Naive thymus-derived CD4-positive, alpha-beta T cell (primary cell): ENCODE measurements around the gene JPH2. TPM values are rescaled to one million over a fixed set of nuclear protein-coding genes. Genes with fewer than 3 reads are reported as not detected.

Experiments
- ATAC-seq: fragments of 150-1000 bp; cut with Tn5 transposase; 2 replicates; pipeline ENCODE4 v1.10.0; 2021; ENCODE audit warnings: mild to moderate bottlenecking, moderate library complexity
- CTCF ChIA-PET: fragments of 350-600 bp; sonication (Branson Sonifier 250); formaldehyde crosslinking; loops from one replicate; lab custom pipeline; 2021; ENCODE audit warnings: antibody characterized with exemption; lab: Charles Lee
- POLR2A ChIA-PET: fragments of 350-600 bp; sonication (Branson Sonifier 250); formaldehyde crosslinking; loops from one replicate; lab custom pipeline; 2021; ENCODE audit warnings: antibody characterized with exemption, inconsistent platforms; lab: Charles Lee
- DNase-seq, 9 donors: peaks; one replicate each; pipeline versions ENCODE4 v3.0.0 to v3.0.0-alpha.2; 2020 to 2022; ENCODE audit warnings: mixed read lengths in 1 of 9
- H3K27ac ChIP-seq: one replicate; pipeline ENCODE4 v1.7.0; 2013; ENCODE audit warnings: mild to moderate bottlenecking, low read depth, low read length, moderate library complexity
- H3K27me3 ChIP-seq, 2 donors: one replicate each; pipeline ENCODE4 v1.7.0; 2013; ENCODE audit warnings: low read length in 2 of 2, mild to moderate bottlenecking in 2 of 2, moderate library complexity in 2 of 2; ENCODE audit not compliant: control insufficient read depth in 2 of 2, insufficient read depth in 2 of 2
- H3K36me3 ChIP-seq, 3 experiments: 1 replicate in 2 of 3; 2 replicates in 1 of 3; pipeline ENCODE4 v1.7.0; 2013; ENCODE audit warnings: low read length in 3 of 3, mild to moderate bottlenecking in 3 of 3, moderate library complexity in 1 of 3; ENCODE audit not compliant: insufficient read depth in 3 of 3, control insufficient read depth in 2 of 3
- H3K4me1 ChIP-seq, 2 donors: one replicate each; pipeline ENCODE4 v1.7.0; 2013; ENCODE audit warnings: low read length in 2 of 2, mild to moderate bottlenecking in 2 of 2, moderate library complexity in 1 of 2; ENCODE audit not compliant: control insufficient read depth in 2 of 2, insufficient read depth in 2 of 2
- H3K4me3 ChIP-seq: 2 replicates; pipeline ENCODE4 v1.7.0; 2013; ENCODE audit warnings: mild to moderate bottlenecking, low read length
- H3K9me3 ChIP-seq, 3 experiments: 1 replicate in 2 of 3; 2 replicates in 1 of 3; pipeline ENCODE4 v1.7.0; 2013; ENCODE audit warnings: low read length in 3 of 3; ENCODE audit not compliant: control insufficient read depth in 2 of 3
- H3K27ac Mint-ChIP-seq, 9 donors: one replicate each; pipeline ENCODE4 v1.8.0; 2020 to 2022; ENCODE audit warnings: mixed read lengths in 9 of 9, mild to moderate bottlenecking in 8 of 9, moderate library complexity in 5 of 9, inconsistent platforms in 2 of 9
- H3K27me3 Mint-ChIP-seq, 5 donors: one replicate each; pipeline ENCODE4 v1.8.0; 2021 to 2022; ENCODE audit warnings: mixed read lengths in 5 of 5, mild to moderate bottlenecking in 1 of 5
- H3K36me3 Mint-ChIP-seq, 5 donors: one replicate each; pipeline ENCODE4 v1.8.0; 2020 to 2022; ENCODE audit warnings: mixed read lengths in 5 of 5, mild to moderate bottlenecking in 3 of 5, inconsistent platforms in 1 of 5
- H3K4me1 Mint-ChIP-seq, 7 donors: one replicate each; pipeline ENCODE4 v1.8.0; 2020 to 2022; ENCODE audit warnings: mixed read lengths in 7 of 7, mild to moderate bottlenecking in 3 of 7, inconsistent platforms in 1 of 7
- H3K4me3 Mint-ChIP-seq, 10 donors: one replicate each; pipeline ENCODE4 v1.8.0; 2020 to 2022; ENCODE audit warnings: mild to moderate bottlenecking in 10 of 10, mixed read lengths in 10 of 10, moderate library complexity in 6 of 10, inconsistent platforms in 2 of 10
- H3K9me3 Mint-ChIP-seq, 11 donors: one replicate each; pipeline ENCODE4 v1.8.0; 2020 to 2022; ENCODE audit warnings: mixed read lengths in 11 of 11, mild to moderate bottlenecking in 4 of 11, inconsistent platforms in 1 of 11, moderate library complexity in 1 of 11
- intact Hi-C, 2 donors: fragments of 100-400 bp; cut with micrococcal nuclease; formaldehyde crosslinking; loops; one replicate each; pipeline ENCODE4 v1.15.1; 2023
- polyA plus RNA-seq, 2 donors: library from polyadenylated mRNA; unstranded; fragments of 300-500 nt; fragmentation: Illumina TruSeq; gene quantifications; one replicate each; pipeline ENCODE4 v1.2.3, GENCODE V29; 2021
- total RNA-seq, 6 experiments: library from RNA in 5 of 6; stranded (reverse) in 5 of 6; gene quantifications; 1 replicate in 5 of 6; 2 replicates in 1 of 6; pipeline ENCODE4 v1.2.3 and lab custom pipeline; 2021 to 2026

Gene JPH2
- total and polyA plus RNA-seq, 7 experiments from 2014 or later, result 0.07 to 0.17 TPM; not detected in 5

- Mint-ChIP-seq H3K4me3 (no peak overlapping the region), H3K9me3 (no peaks in the 10 kb centered on the region), H3K4me1 (peaks cover 0 to 10% (median 5%) of the 10 kb centered on the region in 7 donors), H3K27me3 (peaks cover 19 to 39% (median 22%) of the 10 kb centered on the region in 5 donors), H3K36me3 (no peaks in the 10 kb centered on the region), H3K27ac (no peak overlapping the region)
- H3K4me3 ChIP-seq, result no peak overlapping the region
- DNase-seq, result no peak
- H3K4me1 ChIP-seq, result no peaks in the 10 kb centered on the region
- no peak for ATAC-seq
- H3K36me3 ChIP-seq, result no peaks in the 10 kb centered on the region
- CTCF ChIA-PET, result interaction anchor here (0.8 to 1.8 kb wide), 2 partner anchors 50 to 69 kb away, joined by 3 to 8 read pairs; no protein-coding TSS in a partner anchor
- no peaks in the 10 kb centered on the region for H3K27me3 ChIP-seq
- no peak overlapping the region for H3K27ac ChIP-seq
- no peaks in the 10 kb centered on the region for H3K9me3 ChIP-seq
- POLR2A ChIA-PET, result interaction anchor here (0.5 kb wide), 1 partner anchor 31 kb away, joined by 3 read pairs; no protein-coding TSS in a partner anchor
- intact Hi-C loops, result no loop called here
Observed at GRCh38 chr20:44120676-44121425, 66.1 kb downstream of the JPH2 start.

GRCh38 chr20:44118185-44119033 is 68.6 kb downstream of the JPH2 start:
- POLR2A ChIA-PET, result interaction anchor here (2.1 kb wide), 1 partner anchor 71 kb away, joined by 15 read pairs; no protein-coding TSS in a partner anchor
- Mint-ChIP-seq H3K27ac (no peak overlapping the region), H3K27me3 (peaks cover 19 to 47% (median 30%) of the 10 kb centered on the region in 5 donors), H3K9me3 (no peaks in the 10 kb centered on the region), H3K4me1 (peaks cover 0 to 10% (median 5%) of the 10 kb centered on the region in 7 donors), H3K4me3 (no peak overlapping the region), H3K36me3 (no peaks in the 10 kb centered on the region)
- Histone ChIP-seq H3K4me3 (no peak overlapping the region), H3K9me3 (no peaks in the 10 kb centered on the region), H3K4me1 (no peaks in the 10 kb centered on the region), H3K27me3 (no peaks in the 10 kb centered on the region), H3K36me3 (no peaks in the 10 kb centered on the region), H3K27ac (no peak overlapping the region)
- intact Hi-C loops, result loop anchor here (5.0 to 10.0 kb wide), 2 partner anchors 194 to 746 kb away; partner anchors contain the start of gene FITM2 (in 1 of the 2)
- no peak for DNase-seq
- ATAC-seq, result no peak
- CTCF ChIA-PET, result interaction anchor here (0.7 to 2.9 kb wide), 5 partner anchors 49 to 193 kb away, joined by 3 to 60 read pairs (median 8); partner anchors contain the start of gene FITM2

GRCh38 chr20:44117296-44118184 is 69.4 kb downstream of the JPH2 start:
- ChIA-PET CTCF (interaction anchor here (0.6 to 2.9 kb wide), 11 partner anchors 37 to 267 kb away, joined by 3 to 60 read pairs (median 4); partner anchors contain the start of gene FITM2), POLR2A (interaction anchor here (0.6 to 2.1 kb wide), 2 partner anchors 72 to 89 kb away, joined by 3 to 15 read pairs; no protein-coding TSS in a partner anchor)
- H3K9me3 ChIP-seq, result no peaks in the 10 kb centered on the region
- H3K27me3 ChIP-seq, result no peaks in the 10 kb centered on the region
- H3K27ac ChIP-seq, result no peak overlapping the region
- no peaks in the 10 kb centered on the region for H3K36me3 ChIP-seq
- peaks cover 14 to 39% (median 23%) of the 10 kb centered on the region in 5 donors for H3K27me3 Mint-ChIP-seq
- H3K36me3 Mint-ChIP-seq, result no peaks in the 10 kb centered on the region
- intact Hi-C loops, result loop anchor here (2.0 to 10.0 kb wide), 4 partner anchors 195 to 747 kb away; partner anchors contain the start of gene FITM2 (in 1 of the 2)
- no peak overlapping the region for H3K27ac Mint-ChIP-seq
- DNase-seq (no peak), ATAC-seq (no peak)
- H3K4me3 Mint-ChIP-seq, result no peak overlapping the region
- H3K9me3 Mint-ChIP-seq, result no peaks in the 10 kb centered on the region
- H3K4me3 ChIP-seq, result no peak overlapping the region
- H3K4me1 ChIP-seq, result no peaks in the 10 kb centered on the region
- H3K4me1 Mint-ChIP-seq, result peaks cover 0 to 11% (median 5%) of the 10 kb centered on the region in 7 donors

- intact Hi-C loops, result loop anchor here (1.0 to 10.0 kb wide), 9 partner anchors 74 to 749 kb away; partner anchors contain the start of gene FITM2 (in 2 of the 2)
- H3K4me1 Mint-ChIP-seq, result peaks cover 0 to 16% (median 5%) of the 10 kb centered on the region in 7 donors
- H3K9me3 ChIP-seq, result no peaks in the 10 kb centered on the region
- H3K27me3 Mint-ChIP-seq, result peaks cover 8 to 34% (median 20%) of the 10 kb centered on the region in 5 donors
- no peaks in the 10 kb centered on the region for H3K36me3 ChIP-seq
- POLR2A ChIA-PET, result interaction anchor here (2.1 kb wide), 1 partner anchor 74 kb away, joined by 15 read pairs; no protein-coding TSS in a partner anchor
- H3K27ac ChIP-seq, result no peak overlapping the region
- no peaks in the 10 kb centered on the region for H3K9me3 Mint-ChIP-seq
- peak overlapping the region in 1 of 9 donors; percentile 49 for H3K27ac Mint-ChIP-seq
- ATAC-seq, result no peak
- H3K36me3 Mint-ChIP-seq, result no peaks in the 10 kb centered on the region
- no peaks in the 10 kb centered on the region for H3K27me3 ChIP-seq
- peak overlapping the region in 1 of 10 donors; percentile 23 for H3K4me3 Mint-ChIP-seq
- H3K4me1 ChIP-seq, result no peaks in the 10 kb centered on the region
- no peak for DNase-seq
- H3K4me3 ChIP-seq, result no peak overlapping the region
- CTCF ChIA-PET, result interaction anchor here (0.6 to 2.9 kb wide), 9 partner anchors 35 to 281 kb away, joined by 3 to 60 read pairs (median 6); partner anchors contain the start of gene FITM2
Observed at GRCh38 chr20:44115762-44116644, 71.0 kb downstream of the JPH2 start.

- H3K9me3 Mint-ChIP-seq, result no peaks in the 10 kb centered on the region
- ChIA-PET CTCF (interaction anchor here (0.6 to 1.3 kb wide), 2 partner anchors 73 to 469 kb away, joined by 3 read pairs; no protein-coding TSS in a partner anchor), POLR2A (no interaction called here)
- no peak overlapping the region for H3K4me3 ChIP-seq
- H3K36me3 ChIP-seq, result no peaks in the 10 kb centered on the region
- H3K27me3 ChIP-seq, result no peaks in the 10 kb centered on the region
- intact Hi-C loops, result loop anchor here (5.0 to 10.0 kb wide), 2 partner anchors 197 to 750 kb away; partner anchors contain the start of gene FITM2 (in 1 of the 2)
- H3K4me3 Mint-ChIP-seq, result no peak overlapping the region
- H3K36me3 Mint-ChIP-seq, result no peaks in the 10 kb centered on the region
- peaks cover 8 to 33% (median 21%) of the 10 kb centered on the region in 5 donors for H3K27me3 Mint-ChIP-seq
- no peaks in the 10 kb centered on the region for H3K9me3 ChIP-seq
- no peak overlapping the region for H3K27ac ChIP-seq
- H3K4me1 ChIP-seq, result no peaks in the 10 kb centered on the region
- ATAC-seq (no peak), DNase-seq (no peak)
- H3K27ac Mint-ChIP-seq, result no peak overlapping the region
- H3K4me1 Mint-ChIP-seq, result peaks cover 0 to 16% (median 5%) of the 10 kb centered on the region in 7 donors
Observed at GRCh38 chr20:44115181-44115580, 71.8 kb downstream of the JPH2 start.
